Activated CD8-positive, alpha-beta T cell treated with anti-CD3 and anti-CD28 coated beads for 36 hours (primary cell): ENCODE data around the gene TRNT1. TPM values are rescaled to one million over a fixed set of nuclear protein-coding genes. Genes with fewer than 3 reads are reported as not detected.
A peak's percentile ranks its signal among the peaks of the same experiment; 100 is the strongest.

Experiments used
- ATAC-seq: fragments of 200-7000 bp; cut with Tn5 transposase; one replicate; pipeline ENCODE4 v1.10.0; 2021; ENCODE audit warnings: mild to moderate bottlenecking, moderate library complexity
- CTCF ChIA-PET: fragments of 350-600 bp; sonication (Branson Sonifier 250); formaldehyde crosslinking; loops from one replicate; lab custom pipeline; 2021; ENCODE audit warnings: antibody characterized with exemption; lab: Charles Lee
- POLR2A ChIA-PET: fragments of 350-600 bp; sonication (Branson Sonifier 250); formaldehyde crosslinking; loops from one replicate; lab custom pipeline; 2021; ENCODE audit warnings: antibody characterized with exemption; lab: Charles Lee
- DNase-seq: peaks from one replicate; pipeline ENCODE4 v3.0.0-alpha.2; 2020
- H3K27ac Mint-ChIP-seq: one replicate; pipeline ENCODE4 v1.8.0; 2021; ENCODE audit warnings: mild to moderate bottlenecking, mixed read lengths
- H3K27me3 Mint-ChIP-seq: one replicate; pipeline ENCODE4 v1.8.0; 2021; ENCODE audit warnings: mixed read lengths
- H3K36me3 Mint-ChIP-seq: one replicate; pipeline ENCODE4 v1.8.0; 2021; ENCODE audit warnings: low read depth, mixed read lengths
- H3K4me1 Mint-ChIP-seq: one replicate; pipeline ENCODE4 v1.8.0; 2021; ENCODE audit warnings: low read depth, mixed read lengths
- H3K4me3 Mint-ChIP-seq: one replicate; pipeline ENCODE4 v1.8.0; 2021; ENCODE audit warnings: mild to moderate bottlenecking, moderate library complexity, mixed read lengths
- H3K9me3 Mint-ChIP-seq: one replicate; pipeline ENCODE4 v1.8.0; 2021; ENCODE audit warnings: mixed read lengths
- intact Hi-C: fragments of 100-400 bp; cut with micrococcal nuclease; formaldehyde crosslinking; loops from one replicate; pipeline ENCODE4 v1.10.0; 2022
- total RNA-seq, 2 experiments: library from RNA; stranded (reverse); gene quantifications; one replicate each; pipeline ENCODE4 v1.2.3, GENCODE V29; 2021
- TF ChIP-seq, protein P1 (sequence below): fragments of 200-600 bp; IDR thresholded peaks from one replicate; pipeline ENCODE4 v1.8.0; 2022; ENCODE audit warnings: antibody characterized with exemption, mild to moderate bottlenecking

Gene TRNT1
- total RNA-seq, 2 experiments from 2014 or later = 44.9 to 45.8 TPM

DNA sequence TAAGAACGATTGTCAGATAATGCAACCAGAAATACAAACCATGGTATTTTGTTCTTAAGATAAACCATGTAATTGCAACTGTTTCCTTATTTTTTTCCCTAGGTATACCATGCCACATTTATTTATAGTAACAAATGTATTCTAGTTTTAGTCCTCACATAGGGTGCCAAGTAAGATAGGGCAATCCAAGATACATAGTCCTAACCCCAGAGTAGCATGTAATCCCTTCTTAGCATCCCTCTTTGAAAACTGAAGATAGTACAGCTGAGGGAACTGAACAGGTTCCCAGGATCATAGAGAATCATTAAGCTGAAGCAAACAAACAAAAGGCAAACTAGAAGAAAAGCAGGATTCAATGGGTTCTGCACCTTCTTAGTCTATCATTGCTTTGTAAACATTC, 24.8 kb downstream of the TRNT1 start:
- peaks cover 27% of the 10 kb centered on the region for H3K4me1 Mint-ChIP-seq
- ATAC-seq (no peak), DNase-seq (no peak)
- intact Hi-C loops = no loop called here
- no peaks in the 10 kb centered on the region for H3K27me3 Mint-ChIP-seq
- CTCF ChIA-PET = interaction anchor here (1.1 to 1.3 kb wide), 2 partner anchors 10 to 19 kb away, joined by 3 read pairs; no protein-coding TSS in a partner anchor
- POLR2A ChIA-PET = no interaction called here
- H3K4me3 Mint-ChIP-seq = no peak overlapping the region
- peaks cover 55% of the 10 kb centered on the region for H3K36me3 Mint-ChIP-seq
- TF ChIP-seq, protein P1, sequence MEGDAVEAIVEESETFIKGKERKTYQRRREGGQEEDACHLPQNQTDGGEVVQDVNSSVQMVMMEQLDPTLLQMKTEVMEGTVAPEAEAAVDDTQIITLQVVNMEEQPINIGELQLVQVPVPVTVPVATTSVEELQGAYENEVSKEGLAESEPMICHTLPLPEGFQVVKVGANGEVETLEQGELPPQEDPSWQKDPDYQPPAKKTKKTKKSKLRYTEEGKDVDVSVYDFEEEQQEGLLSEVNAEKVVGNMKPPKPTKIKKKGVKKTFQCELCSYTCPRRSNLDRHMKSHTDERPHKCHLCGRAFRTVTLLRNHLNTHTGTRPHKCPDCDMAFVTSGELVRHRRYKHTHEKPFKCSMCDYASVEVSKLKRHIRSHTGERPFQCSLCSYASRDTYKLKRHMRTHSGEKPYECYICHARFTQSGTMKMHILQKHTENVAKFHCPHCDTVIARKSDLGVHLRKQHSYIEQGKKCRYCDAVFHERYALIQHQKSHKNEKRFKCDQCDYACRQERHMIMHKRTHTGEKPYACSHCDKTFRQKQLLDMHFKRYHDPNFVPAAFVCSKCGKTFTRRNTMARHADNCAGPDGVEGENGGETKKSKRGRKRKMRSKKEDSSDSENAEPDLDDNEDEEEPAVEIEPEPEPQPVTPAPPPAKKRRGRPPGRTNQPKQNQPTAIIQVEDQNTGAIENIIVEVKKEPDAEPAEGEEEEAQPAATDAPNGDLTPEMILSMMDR = no peak
- no peaks in the 10 kb centered on the region for H3K9me3 Mint-ChIP-seq
- H3K27ac Mint-ChIP-seq = peak overlapping the region; percentile 57

DNA sequence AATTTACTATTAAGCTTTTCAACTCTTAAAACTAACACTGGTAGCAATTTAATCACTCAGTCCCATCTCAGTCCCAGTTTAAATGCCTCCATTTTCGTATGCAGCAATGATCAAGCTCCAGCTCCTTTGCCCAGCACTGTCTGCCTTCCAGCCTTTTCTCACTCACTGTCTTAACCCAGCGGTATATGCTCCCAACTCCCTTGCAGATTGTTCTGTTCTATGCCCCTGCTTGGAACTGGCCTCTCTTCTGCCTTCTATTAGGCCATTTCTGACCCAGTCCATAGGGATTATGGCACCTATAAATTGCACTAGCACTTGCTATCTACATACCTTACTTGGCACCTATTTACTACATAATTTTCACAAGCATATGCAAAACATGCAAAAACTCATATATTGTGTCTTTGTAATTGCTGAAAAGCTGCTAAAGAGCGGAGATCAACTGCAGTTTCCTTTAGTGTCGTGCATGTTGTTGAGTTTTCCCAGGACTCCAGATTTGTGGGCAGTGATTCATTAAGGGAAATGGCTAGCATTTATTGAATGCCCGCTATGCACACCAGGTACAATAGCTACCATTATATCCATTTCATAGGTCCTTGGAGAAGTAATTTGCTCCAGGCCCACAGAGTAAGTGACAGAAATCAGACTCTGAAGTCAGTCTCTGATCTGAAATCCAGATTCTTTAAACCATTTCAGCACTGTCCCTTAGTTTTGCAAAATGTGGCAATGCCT, 28.3 kb downstream of the TRNT1 start:
- peak overlapping the region; percentile 68 for H3K27ac Mint-ChIP-seq
- no peaks in the 10 kb centered on the region for H3K9me3 Mint-ChIP-seq
- no peak for DNase-seq
- H3K4me3 Mint-ChIP-seq = no peak overlapping the region
- ChIA-PET CTCF (interaction anchor here (0.7 to 1.8 kb wide), 4 partner anchors 15 to 22 kb away, joined by 3 to 6 read pairs (median 3); no protein-coding TSS in a partner anchor), POLR2A (interaction anchor here (1.7 kb wide), 1 partner anchor 19 kb away, joined by 4 read pairs; no protein-coding TSS in a partner anchor)
- H3K36me3 Mint-ChIP-seq = peaks cover 65% of the 10 kb centered on the region
- peaks cover 24% of the 10 kb centered on the region for H3K4me1 Mint-ChIP-seq
- no peaks in the 10 kb centered on the region for H3K27me3 Mint-ChIP-seq
- TF ChIP-seq, protein P1 = no peak
- intact Hi-C loops = no loop called here
- no peak for ATAC-seq

DNA sequence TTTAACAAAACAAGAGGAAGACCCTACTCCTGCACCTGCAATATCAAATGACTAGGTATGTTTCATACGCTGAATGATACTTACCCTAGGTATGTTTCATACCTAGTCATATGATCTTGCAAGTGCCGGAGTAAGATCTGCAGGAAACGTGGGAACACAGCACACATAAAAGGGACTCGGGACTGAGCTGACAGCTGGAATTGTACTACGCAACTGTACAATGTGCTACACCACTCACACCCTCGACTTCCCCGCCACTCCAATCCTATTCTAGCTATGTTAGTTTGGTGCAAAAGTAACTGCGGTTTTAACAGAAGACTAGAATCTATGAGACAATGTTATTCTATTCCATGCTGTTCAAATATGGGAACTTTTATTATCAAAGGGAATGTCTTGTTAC, 30.7 kb downstream of the TRNT1 start:
- CTCF ChIA-PET = interaction anchor here (1.1 to 4.0 kb wide), 3 partner anchors 14 to 168 kb away, joined by 3 to 29 read pairs (median 3); no protein-coding TSS in a partner anchor
- no peaks in the 10 kb centered on the region for H3K9me3 Mint-ChIP-seq
- peaks cover 25% of the 10 kb centered on the region for H3K4me1 Mint-ChIP-seq
- no peak for DNase-seq
- ATAC-seq = no peak
- intact Hi-C loops = no loop called here
- POLR2A ChIA-PET = interaction anchor here (0.8 to 1.7 kb wide), 2 partner anchors 24 to 30 kb away, joined by 3 to 7 read pairs; no protein-coding TSS in a partner anchor
- H3K4me3 Mint-ChIP-seq = no peak overlapping the region
- H3K27ac Mint-ChIP-seq = peak overlapping the region; percentile 47
- peaks cover 59% of the 10 kb centered on the region for H3K36me3 Mint-ChIP-seq
- TF ChIP-seq, protein P1 = no peak
- no peaks in the 10 kb centered on the region for H3K27me3 Mint-ChIP-seq

DNA sequence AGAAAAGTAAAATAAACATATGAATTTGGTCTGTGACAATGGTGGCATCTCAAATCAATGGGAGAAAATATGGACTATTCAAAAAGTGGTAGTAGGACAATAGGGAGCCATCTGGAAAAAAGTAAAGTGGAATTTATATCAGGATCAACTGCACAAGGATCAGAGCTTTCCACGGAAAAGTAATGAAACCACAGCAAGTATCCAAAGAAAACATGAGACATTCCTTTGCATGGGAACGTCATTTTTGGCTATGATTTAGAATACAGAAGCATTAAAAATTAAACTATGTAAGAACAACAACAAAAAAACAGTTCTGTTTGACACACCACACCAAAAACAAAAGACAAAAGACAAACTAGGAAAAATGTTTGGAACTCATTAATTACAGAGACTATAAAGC, 34.1 kb downstream of the TRNT1 start:
- DNase-seq = no peak
- peaks cover 53% of the 10 kb centered on the region for H3K36me3 Mint-ChIP-seq
- peak overlapping the region; percentile 66 for H3K27ac Mint-ChIP-seq
- intact Hi-C loops = loop anchor here (10.0 kb wide), 1 partner anchor 1534 kb away; no protein-coding TSS in a partner anchor
- H3K27me3 Mint-ChIP-seq = no peaks in the 10 kb centered on the region
- POLR2A ChIA-PET = interaction anchor here (0.9 kb wide), 1 partner anchor 32 kb away, joined by 3 read pairs; no protein-coding TSS in a partner anchor
- ATAC-seq = no peak
- peaks cover 42% of the 10 kb centered on the region for H3K4me1 Mint-ChIP-seq
- TF ChIP-seq, protein P1 = no peak
- CTCF ChIA-PET = interaction anchor here (0.8 to 4.0 kb wide), 3 partner anchors 9 to 27 kb away, joined by 3 to 29 read pairs (median 3); no protein-coding TSS in a partner anchor
- no peaks in the 10 kb centered on the region for H3K9me3 Mint-ChIP-seq
- no peak overlapping the region for H3K4me3 Mint-ChIP-seq

DNA sequence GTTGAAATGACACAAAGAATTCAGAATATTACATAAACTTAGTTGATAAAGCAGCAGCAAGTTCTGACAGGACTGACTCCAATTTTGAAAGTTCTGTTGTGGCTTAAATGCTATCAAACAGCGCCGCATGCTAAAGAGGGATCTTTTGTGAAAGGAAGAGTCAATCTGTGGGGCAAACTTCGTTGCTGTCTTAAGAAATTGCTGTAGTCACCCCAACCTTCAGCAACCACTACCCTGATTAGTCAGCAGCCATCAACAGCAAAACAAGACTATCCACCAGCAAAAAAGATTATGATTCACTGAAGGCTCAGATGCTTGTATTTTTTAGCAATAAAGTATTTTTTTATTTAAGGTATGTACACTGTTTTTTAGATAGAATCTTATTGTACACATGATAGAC, 38.5 kb downstream of the TRNT1 start:
- Mint-ChIP-seq H3K27ac (peak overlapping the region; percentile 80), H3K9me3 (no peaks in the 10 kb centered on the region), H3K4me1 (peaks cover 44% of the 10 kb centered on the region), H3K4me3 (no peak overlapping the region), H3K27me3 (no peaks in the 10 kb centered on the region), H3K36me3 (peaks cover 41% of the 10 kb centered on the region)
- CTCF ChIA-PET = no interaction called here
- POLR2A ChIA-PET = no interaction called here
- TF ChIP-seq, protein P1 = no peak
- no peak for DNase-seq
- ATAC-seq = peak; percentile 53
- intact Hi-C loops = loop anchor here (10.0 kb wide), 1 partner anchor 1530 kb away; no protein-coding TSS in a partner anchor
